Anterior cingulate cortex (tissue), 58 donors: Measurements from ENCODE around the gene FAM3B.

Experiments
- DNase-seq, 58 donors: peaks; one replicate each; lab custom pipeline; 2025; lab: John Stamatoyannopoulos, UW

The FAM3B gene

GRCh38 chr21:41317458-41317857, 857 bp downstream of the FAM3B start:
- DNase-seq: no peak

GRCh38 chr21:41318218-41318617, 1.6 kb downstream of the FAM3B start:
- DNase-seq: no peak

- DNase-seq: no peak
These were observed 2.7 kb downstream of the FAM3B start for GRCh38 chr21:41319273-41319672.

- DNase-seq: no peak
These were observed 4.8 kb downstream of the FAM3B start for GRCh38 chr21:41321211-41321907.

GRCh38 chr21:41321908-41322495, 5.4 kb downstream of the FAM3B start:
- no peak for DNase-seq

GRCh38 chr21:41322496-41323382, 6.1 kb downstream of the FAM3B start:
- DNase-seq: no peak

- DNase-seq: no peak
These were observed 8.7 kb downstream of the FAM3B start for GRCh38 chr21:41325138-41325912.

GRCh38 chr21:41326414-41327080, 9.9 kb downstream of the FAM3B start:
- no peak for DNase-seq

- DNase-seq: no peak
These were observed 11.2 kb downstream of the FAM3B start for GRCh38 chr21:41327753-41328152.

- DNase-seq: no peak
These were observed 12.3 kb downstream of the FAM3B start for GRCh38 chr21:41328660-41329607.

GRCh38 chr21:41333752-41334151, 17.2 kb downstream of the FAM3B start:
- DNase-seq: no peak

GRCh38 chr21:41337515-41337914, 20.9 kb downstream of the FAM3B start:
- no peak for DNase-seq

GRCh38 chr21:41338455-41338854, 21.9 kb downstream of the FAM3B start:
- no peak for DNase-seq

- no peak for DNase-seq
These were observed 25.4 kb downstream of the FAM3B start for GRCh38 chr21:41342035-41342434.

- no peak for DNase-seq
These were observed 27.5 kb downstream of the FAM3B start for GRCh38 chr21:41344146-41344545.

GRCh38 chr21:41345356-41345755, 28.8 kb downstream of the FAM3B start:
- no peak for DNase-seq

GRCh38 chr21:41345934-41346685, 29.5 kb downstream of the FAM3B start:
- no peak for DNase-seq

- no peak for DNase-seq
These were observed 30.2 kb downstream of the FAM3B start for GRCh38 chr21:41346758-41347157.
